ENCODE measurements around the gene MT1F. TPM values are rescaled to one million over a fixed set of nuclear protein-coding genes. Genes with fewer than 3 reads are reported as not detected.
"Not testable (repeated sequence)": the region's sequence is repeated elsewhere in the genome, so short reads cannot be mapped to it uniquely, and the experiment has no call there.

MT1F gene
- polyA plus RNA-seq, 3 donors, result 10.2 to 21.9 (median 13.6) TPM

DNA sequence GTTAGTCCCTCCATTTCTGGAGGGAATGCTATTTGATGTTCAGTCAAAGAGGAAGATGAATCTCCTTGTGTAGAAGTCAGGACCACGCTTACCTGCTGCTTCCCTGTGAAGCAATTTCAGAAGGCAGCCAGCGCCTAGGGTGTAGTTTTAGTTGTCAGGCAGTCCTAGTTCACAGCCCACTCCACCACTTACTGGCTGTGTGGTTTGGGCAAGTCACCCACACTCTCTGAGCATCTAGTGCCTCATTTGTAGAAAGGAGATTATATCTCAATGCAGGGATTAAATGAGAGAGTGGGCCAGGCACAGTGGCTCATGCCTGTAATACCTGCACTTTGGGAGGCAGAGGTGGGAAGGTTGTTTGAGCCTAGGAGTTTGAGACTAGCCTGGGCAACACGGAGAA is 14.4 kb downstream of the MT1F start:
- H3K9ac ChIP-seq (ENCODE audit: insufficient read depth, low read length, poor library complexity, severe bottlenecking); DNase-seq; H3K36me3 Mint-ChIP-seq; H3K79me2 ChIP-seq (ENCODE audit: insufficient read depth, low read length); H3K4me2 ChIP-seq (replicated peaks; ENCODE audit: extremely low read depth, low read length, poor library complexity, severe bottlenecking); H2AFZ ChIP-seq (ENCODE audit: insufficient read depth, low read depth, low read length, poor library complexity, severe bottlenecking); H3K27ac ChIP-seq (ENCODE audit: low read depth in 1 of 2, low read length in 2 of 2); H3K4me3 ChIP-seq (replicated peaks in 1 of 3; ENCODE audit: low read depth in 2 of 3, low read length in 3 of 3); H3K27ac Mint-ChIP-seq; H4K20me1 ChIP-seq (ENCODE audit: insufficient read depth, low read length); H3K36me3 ChIP-seq (replicated peaks in 1 of 2; ENCODE audit: control insufficient read depth in 1 of 2, insufficient read depth in 2 of 2, low read length in 2 of 2); intact Hi-C loops (cut with micrococcal nuclease): not testable (repeated sequence)
- Mint-ChIP-seq H3K4me3 (peak overlapping the region in 1 of 2 donors; percentile 67), H3K9me3 (peaks cover 0 to 15% (median 9%) of the 10 kb centered on the region in 7 donors), H3K27me3 (ENCODE audit: low read depth in 3 of 3) (peaks cover 89 to 97% (median 94%) of the 10 kb centered on the region in 3 donors), H3K4me1 (peaks cover 35% of the 10 kb centered on the region)
- Histone ChIP-seq H3K27me3 (ENCODE audit: control insufficient read depth in 2 of 2, insufficient read depth in 2 of 2, low read length in 2 of 2) (peaks cover 54 to 93% of the 10 kb centered on the region in 2 donors), H3K4me1 (ENCODE audit: control insufficient read depth in 1 of 2, insufficient read depth in 2 of 2, low read length in 2 of 2) (peaks cover 11 to 25% of the 10 kb centered on the region in 2 donors), H3K9me3 (replicated peaks in 1 of 2; ENCODE audit: control insufficient read depth in 1 of 2, insufficient read depth in 1 of 2, low read length in 2 of 2) (peaks cover 0 to 34% of the 10 kb centered on the region in 2 donors)
- WGBS (ENCODE audit: insufficient coverage), result no CpG with 5 or more reads among the region's 3 CpGs

DNA sequence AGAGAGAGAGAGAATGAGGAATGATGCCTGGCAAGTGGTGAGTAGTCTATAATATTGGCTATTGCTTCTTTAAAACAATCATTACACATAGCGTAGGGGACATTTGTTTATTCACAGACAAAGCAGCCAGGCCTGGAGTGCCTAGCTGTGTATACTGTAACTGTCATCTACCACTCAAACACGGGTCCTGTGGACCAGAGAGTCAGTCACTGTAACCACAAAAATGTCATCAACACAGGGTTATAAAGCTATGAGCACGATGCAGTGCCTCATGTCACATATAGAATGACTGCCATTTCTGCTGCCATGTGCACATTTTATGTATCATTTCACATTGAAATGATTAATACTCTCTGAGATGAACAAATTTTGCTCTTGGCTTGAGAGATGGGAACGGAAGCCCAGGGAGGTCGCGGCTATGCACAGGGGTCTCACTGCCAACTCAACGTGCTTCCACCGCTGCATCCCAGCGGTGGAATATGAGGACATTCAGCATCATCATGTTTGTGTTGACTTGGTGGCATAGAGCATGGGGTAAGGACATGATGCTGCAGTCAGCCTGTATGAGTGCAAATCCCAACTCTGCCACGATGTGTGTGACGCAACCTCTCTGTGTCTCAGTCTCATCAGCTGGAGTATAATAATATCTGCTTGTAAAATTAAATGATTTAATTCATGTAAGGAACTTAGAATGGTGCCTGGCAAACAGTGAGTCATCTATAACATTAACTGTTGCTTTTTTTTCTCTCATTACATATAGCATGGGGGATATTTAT is 15.2 kb downstream of the MT1F start:
- Mint-ChIP-seq H3K4me3 (peak overlapping the region in 1 of 2 donors; percentile 67), H3K4me1 (peaks cover 29% of the 10 kb centered on the region), H3K27ac (no peak overlapping the region), H3K27me3 (ENCODE audit: low read depth in 3 of 3) (peaks cover 87 to 97% (median 94%) of the 10 kb centered on the region in 3 donors), H3K9me3 (peaks cover 0 to 15% (median 9%) of the 10 kb centered on the region in 7 donors), H3K36me3 (peaks cover 5 to 7% of the 10 kb centered on the region in 2 donors)
- Histone ChIP-seq H3K4me3 (replicated peaks in 1 of 3; ENCODE audit: low read depth in 2 of 3, low read length in 3 of 3) (no peak overlapping the region), H3K4me1 (ENCODE audit: control insufficient read depth in 1 of 2, insufficient read depth in 2 of 2, low read length in 2 of 2) (peaks cover 9 to 20% of the 10 kb centered on the region in 2 donors), H3K9ac (ENCODE audit: insufficient read depth, low read length, poor library complexity, severe bottlenecking) (no peak overlapping the region), H3K36me3 (replicated peaks in 1 of 2; ENCODE audit: control insufficient read depth in 1 of 2, insufficient read depth in 2 of 2, low read length in 2 of 2) (no peaks in the 10 kb centered on the region), H3K27me3 (ENCODE audit: control insufficient read depth in 2 of 2, insufficient read depth in 2 of 2, low read length in 2 of 2) (peaks cover 46 to 92% of the 10 kb centered on the region in 2 donors), H3K9me3 (replicated peaks in 1 of 2; ENCODE audit: control insufficient read depth in 1 of 2, insufficient read depth in 1 of 2, low read length in 2 of 2) (peaks cover 0 to 29% of the 10 kb centered on the region in 2 donors), H3K4me2 (replicated peaks; ENCODE audit: extremely low read depth, low read length, poor library complexity, severe bottlenecking) (no peak overlapping the region), H3K27ac (ENCODE audit: low read depth in 1 of 2, low read length in 2 of 2) (no peak overlapping the region), H3K79me2 (ENCODE audit: insufficient read depth, low read length) (no peaks in the 10 kb centered on the region), H2AFZ (ENCODE audit: insufficient read depth, low read depth, low read length, poor library complexity, severe bottlenecking) (no peak overlapping the region), H4K20me1 (ENCODE audit: insufficient read depth, low read length) (no peaks in the 10 kb centered on the region)
- intact Hi-C loops (cut with micrococcal nuclease), result no loop called here
- TF ChIP-seq, protein P1, sequence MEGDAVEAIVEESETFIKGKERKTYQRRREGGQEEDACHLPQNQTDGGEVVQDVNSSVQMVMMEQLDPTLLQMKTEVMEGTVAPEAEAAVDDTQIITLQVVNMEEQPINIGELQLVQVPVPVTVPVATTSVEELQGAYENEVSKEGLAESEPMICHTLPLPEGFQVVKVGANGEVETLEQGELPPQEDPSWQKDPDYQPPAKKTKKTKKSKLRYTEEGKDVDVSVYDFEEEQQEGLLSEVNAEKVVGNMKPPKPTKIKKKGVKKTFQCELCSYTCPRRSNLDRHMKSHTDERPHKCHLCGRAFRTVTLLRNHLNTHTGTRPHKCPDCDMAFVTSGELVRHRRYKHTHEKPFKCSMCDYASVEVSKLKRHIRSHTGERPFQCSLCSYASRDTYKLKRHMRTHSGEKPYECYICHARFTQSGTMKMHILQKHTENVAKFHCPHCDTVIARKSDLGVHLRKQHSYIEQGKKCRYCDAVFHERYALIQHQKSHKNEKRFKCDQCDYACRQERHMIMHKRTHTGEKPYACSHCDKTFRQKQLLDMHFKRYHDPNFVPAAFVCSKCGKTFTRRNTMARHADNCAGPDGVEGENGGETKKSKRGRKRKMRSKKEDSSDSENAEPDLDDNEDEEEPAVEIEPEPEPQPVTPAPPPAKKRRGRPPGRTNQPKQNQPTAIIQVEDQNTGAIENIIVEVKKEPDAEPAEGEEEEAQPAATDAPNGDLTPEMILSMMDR (IDR thresholded peaks at IDR 0.05), result no peak
- 89% methylated on average over 8 of the region's 11 CpGs for WGBS (ENCODE audit: insufficient coverage)
- DNase-seq, result no peak

Data from CD14-positive monocyte (primary cell).